Gastrocnemius medialis (tissue), 4 donors: ENCODE measurements around the gene DCAF11. TPM values are rescaled to one million over a fixed set of nuclear protein-coding genes. Genes with fewer than 3 reads are reported as not detected.

Source experiments
- ATAC-seq, 2 donors: fragments of 150-250 bp; one replicate each; pipeline ENCODE4 v1.9.1; 2016
- DNase-seq, 2 donors: peaks; one replicate each; pipeline ENCODE4 v3.0.0-alpha.2; 2019
- H3K27ac ChIP-seq, 4 donors: fragments of 200-600 bp; sonication (generic); 1 replicate in 1 of 4; 2 replicates in 3 of 4; pipeline ENCODE4 v1.5.1; 2016 to 2018; ENCODE audit warnings: mild to moderate bottlenecking in 2 of 4, moderate library complexity in 1 of 4
- H3K27me3 ChIP-seq, 3 donors: fragments of 200-600 bp; sonication (generic) in 2 of 3; 1 replicate in 1 of 3; 2 replicates in 2 of 3; pipeline versions ENCODE4 v1.5.1 to v1.6.0; 2016 to 2019; ENCODE audit warnings: mild to moderate bottlenecking in 1 of 3, moderate library complexity in 1 of 3
- H3K36me3 ChIP-seq, 2 donors: fragments of 200-600 bp; sonication (generic) in 1 of 2; one replicate each; pipeline ENCODE4 v1.5.1; 2017 to 2018
- H3K4me1 ChIP-seq, 2 donors: fragments of 200-600 bp; sonication (generic) in 1 of 2; one replicate each; pipeline ENCODE4 v1.5.1; 2016 to 2017; ENCODE audit warnings: mild to moderate bottlenecking in 2 of 2
- H3K4me3 ChIP-seq, 4 donors: fragments of 200-600 bp; sonication (generic) in 3 of 4; 1 replicate in 1 of 4; 2 replicates in 3 of 4; pipeline ENCODE4 v1.5.1; 2016 to 2019; ENCODE audit warnings: mild to moderate bottlenecking in 2 of 4
- H3K9me3 ChIP-seq, 3 donors: fragments of 200-600 bp; sonication (generic) in 2 of 3; 1 replicate in 1 of 3; 2 replicates in 2 of 3; pipeline ENCODE4 v1.5.1; 2016 to 2019
- CTCF ChIP-seq, 5 experiments: fragments of 450-650 bp in 3 of 5; fragments of 200-600 bp in 2 of 5; sonication (generic) in 2 of 5; IDR thresholded peaks in 4 of 5; conservative IDR thresholded peaks in 1 of 5; 1 replicate in 4 of 5; 2 replicates in 1 of 5; pipeline ENCODE4 v1.5.1; 2016 to 2019; ENCODE audit warnings: antibody characterized with exemption in 5 of 5, mild to moderate bottlenecking in 3 of 5, moderate library complexity in 3 of 5
- POLR2A ChIP-seq, 2 donors: fragments of 450-650 bp; IDR thresholded peaks; one replicate each; pipeline ENCODE4 v1.6.1; 2017; ENCODE audit warnings: antibody characterized with exemption in 2 of 2, mild to moderate bottlenecking in 2 of 2, moderate library complexity in 2 of 2
- in situ Hi-C, 4 donors: fragments of 200-750 bp; cut with MboI; loops; one replicate each; pipeline versions ENCODE4 v1.15.0 to v1.8.0; 2017; ENCODE audit warnings: low sequenced_read_pairs in 4 of 4
- intact Hi-C: fragments of 100-400 bp; cut with DNase I; formaldehyde crosslinking; loops from one replicate; pipeline ENCODE4 v1.15.1; 2023; ENCODE audit warnings: low total_unique reads
- total RNA-seq, 4 donors: library from RNA; depleted of rRNA; stranded (reverse); fragments of >200 nt; gene quantifications; one replicate each; pipeline versions ENCODE4 v1.1.0 to v1.2.3, GENCODE V29; 2016

Gene DCAF11
- total RNA-seq, 4 donors from 2014 or later, result 52.4 to 113 (median 88.7) TPM

- ATAC-seq, result no peak
- Histone ChIP-seq H3K27ac (no peak overlapping the region), H3K9me3 (no peaks in the 10 kb centered on the region), H3K36me3 (no peaks in the 10 kb centered on the region), H3K4me3 (no peak overlapping the region), H3K4me1 (peaks cover under 1 to 9% of the 10 kb centered on the region in 2 donors), H3K27me3 (no peaks in the 10 kb centered on the region)
- DNase-seq, result no peak
- TF ChIP-seq POLR2A (IDR thresholded peaks at IDR 0.05) (no peak), CTCF (IDR thresholded peaks at IDR 0.05 in 4 of 5, conservative IDR thresholded peaks at IDR 0.05 in 1 of 5) (no peak)
- in situ Hi-C loops, result loop anchor here in 1 of 4 donors (5.0 kb wide), 1 partner anchor 33 kb away; no protein-coding TSS in a partner anchor
- intact Hi-C loops, result loop anchor here (1.0 kb wide), 2 partner anchors 32 to 76 kb away; no protein-coding TSS in a partner anchor
Measured at GRCh38 chr14:24089890-24090289, 24.7 kb upstream of the DCAF11 start.

- in situ Hi-C loops, result loop anchor here in 1 of 4 donors (5.0 kb wide), 1 partner anchor 35 kb away; no protein-coding TSS in a partner anchor
- intact Hi-C loops, result no loop called here
- Histone ChIP-seq H3K9me3 (no peaks in the 10 kb centered on the region), H3K4me3 (no peak overlapping the region), H3K27me3 (no peaks in the 10 kb centered on the region), H3K4me1 (peaks cover 10 to 14% of the 10 kb centered on the region in 2 donors), H3K27ac (no peak overlapping the region), H3K36me3 (no peaks in the 10 kb centered on the region)
- no peak for DNase-seq
- ATAC-seq, result no peak
- TF ChIP-seq CTCF (IDR thresholded peaks at IDR 0.05 in 4 of 5, conservative IDR thresholded peaks at IDR 0.05 in 1 of 5) (no peak), POLR2A (IDR thresholded peaks at IDR 0.05) (no peak)
Measured at GRCh38 chr14:24092110-24092504, 22.5 kb upstream of the DCAF11 start.

DNA sequence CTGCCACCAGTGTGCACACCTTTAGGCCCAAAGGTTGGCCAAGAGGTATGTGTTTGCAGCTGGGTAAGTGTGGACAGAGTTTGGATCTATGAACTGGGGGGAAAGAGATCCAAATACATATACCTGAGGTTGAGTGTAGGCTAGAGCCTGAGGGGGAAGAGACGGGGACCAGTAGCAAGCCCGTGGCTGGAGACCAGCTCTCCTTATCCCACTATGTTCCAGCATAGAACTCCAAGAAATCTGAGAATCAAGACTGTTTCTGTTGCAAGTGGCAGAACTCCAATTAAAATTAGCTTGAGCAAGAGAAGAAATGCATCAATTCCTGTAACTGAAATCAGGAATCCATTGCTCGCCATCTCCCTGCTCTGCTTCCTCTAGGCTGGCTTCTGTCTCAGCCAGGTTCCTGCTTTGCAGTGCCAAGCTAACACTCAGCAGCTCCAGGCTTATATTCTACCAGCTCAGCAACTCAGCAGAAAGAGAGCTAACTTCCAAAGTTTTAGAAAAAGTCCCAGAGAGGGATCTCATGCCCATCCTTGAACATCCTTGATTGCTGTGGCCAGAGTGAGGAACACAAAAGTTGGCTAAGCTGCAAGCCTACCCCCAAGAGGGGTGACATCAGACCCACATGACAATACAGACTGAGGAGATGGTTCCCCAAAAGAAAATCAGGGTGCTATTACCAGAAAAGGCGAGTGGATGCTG lies 21.9 kb upstream of the DCAF11 start:
- intact Hi-C loops, result no loop called here
- Histone ChIP-seq H3K4me3 (no peak overlapping the region), H3K36me3 (no peaks in the 10 kb centered on the region), H3K4me1 (peaks cover 10 to 14% of the 10 kb centered on the region in 2 donors), H3K27me3 (no peaks in the 10 kb centered on the region), H3K9me3 (no peaks in the 10 kb centered on the region), H3K27ac (peak overlapping the region in 2 of 4 donors; percentile 83 to 88)
- in situ Hi-C loops, result loop anchor here in 1 of 4 donors (5.0 kb wide), 1 partner anchor 35 kb away; no protein-coding TSS in a partner anchor
- DNase-seq (no peak), ATAC-seq (no peak)
- TF ChIP-seq CTCF (IDR thresholded peaks at IDR 0.05 in 4 of 5, conservative IDR thresholded peaks at IDR 0.05 in 1 of 5) (no peak), POLR2A (IDR thresholded peaks at IDR 0.05) (no peak)

GRCh38 chr14:24093207-24093900 lies 21.2 kb upstream of the DCAF11 start:
- DNase-seq, result no peak
- in situ Hi-C loops, result loop anchor here in 1 of 4 donors (5.0 kb wide), 1 partner anchor 36 kb away; no protein-coding TSS in a partner anchor
- Histone ChIP-seq H3K4me1 (peaks cover 10 to 14% of the 10 kb centered on the region in 2 donors), H3K27ac (peak overlapping the region; percentile 83 to 88 (median 88)), H3K27me3 (no peaks in the 10 kb centered on the region), H3K4me3 (peak overlapping the region; percentile 75 to 97 (median 90)), H3K36me3 (no peaks in the 10 kb centered on the region), H3K9me3 (no peaks in the 10 kb centered on the region)
- TF ChIP-seq CTCF (IDR thresholded peaks at IDR 0.05 in 4 of 5, conservative IDR thresholded peaks at IDR 0.05 in 1 of 5) (no peak), POLR2A (IDR thresholded peaks at IDR 0.05) (no peak)
- ATAC-seq, result no peak
- intact Hi-C loops, result no loop called here
